WTC11 (cell line): ENCODE results near the gene SON. TPM values are rescaled to one million over a fixed set of nuclear protein-coding genes. Genes with fewer than 3 reads are reported as not detected.

Experiments
- ATAC-seq: fragments of 200-7000 bp; cut with Tn5 transposase; 2 replicates; pipeline ENCODE4 v1.10.0; 2021; ENCODE audit warnings: mild to moderate bottlenecking, moderate library complexity
- CTCF ChIA-PET: fragments of 300-600 bp; sonication (Branson Sonifier 250); formaldehyde crosslinking; loops from one replicate; lab custom pipeline; 2021; ENCODE audit warnings: antibody characterized with exemption; lab: Charles Lee
- POLR2A ChIA-PET: fragments of 350-600 bp; sonication (Branson Sonifier 250); formaldehyde crosslinking; loops from one replicate; lab custom pipeline; 2021; ENCODE audit warnings: antibody characterized with exemption; lab: Charles Lee
- DNase-seq: peaks from one replicate; pipeline ENCODE4 v3.0.0; 2021; ENCODE audit warnings: low spot score
- H3K27ac Mint-ChIP-seq: 2 replicates; pipeline ENCODE4 v1.8.0; 2021; ENCODE audit warnings: mixed read lengths
- H3K27me3 Mint-ChIP-seq: 2 replicates; pipeline ENCODE4 v1.8.0; 2021; ENCODE audit warnings: low read depth, mild to moderate bottlenecking, moderate library complexity, mixed read lengths
- H3K36me3 Mint-ChIP-seq: 2 replicates; pipeline ENCODE4 v1.8.0; 2021; ENCODE audit warnings: mixed read lengths
- H3K4me1 Mint-ChIP-seq: 2 replicates; pipeline ENCODE4 v1.8.0; 2022; ENCODE audit warnings: mixed read lengths
- H3K4me3 Mint-ChIP-seq: 2 replicates; pipeline ENCODE4 v1.8.0; 2021; ENCODE audit warnings: mild to moderate bottlenecking, moderate library complexity, mixed read lengths
- H3K9me3 Mint-ChIP-seq: 2 replicates; pipeline ENCODE4 v1.8.0; 2021; ENCODE audit warnings: mixed read lengths
- CREM ChIP-seq: sonication (generic); formaldehyde crosslinking; IDR thresholded peaks from 2 replicates; pipeline ENCODE4 v1.8.1; 2022; ENCODE audit warnings: mild to moderate bottlenecking, missing genetic modification reagents, moderate library complexity
- ELF4 ChIP-seq: sonication (generic); formaldehyde crosslinking; IDR thresholded peaks from 2 replicates; pipeline ENCODE4 v1.8.1; 2022; ENCODE audit warnings: low read depth, mild to moderate bottlenecking, moderate library complexity, missing genetic modification reagents
- ESRRA ChIP-seq: sonication (generic); formaldehyde crosslinking; IDR thresholded peaks from 2 replicates; pipeline ENCODE4 v1.8.1; 2022; ENCODE audit warnings: mild to moderate bottlenecking, missing genetic modification reagents, borderline replicate concordance
- MYBL2 ChIP-seq: sonication (generic); formaldehyde crosslinking; IDR thresholded peaks from 2 replicates; pipeline ENCODE4 v1.8.1; 2023; ENCODE audit warnings: mild to moderate bottlenecking, moderate library complexity, missing genetic modification reagents
- PRRX2 ChIP-seq: fragments of 250-450 bp; sonication (Bioruptor Pico); IDR thresholded peaks from 2 replicates; pipeline ENCODE4 v1.8.0; 2021; ENCODE audit warnings: mild to moderate bottlenecking
- SMAD3 ChIP-seq: sonication (generic); formaldehyde crosslinking; IDR thresholded peaks from 2 replicates; pipeline ENCODE4 v1.8.0; 2022; ENCODE audit warnings: missing genetic modification reagents, mild to moderate bottlenecking, borderline replicate concordance
- SOX15 ChIP-seq: fragments of 250-450 bp; sonication (Bioruptor Pico); IDR thresholded peaks from 2 replicates; pipeline ENCODE4 v1.9.0; 2021; ENCODE audit warnings: mild to moderate bottlenecking
- ZMAT4 ChIP-seq: fragments of 250-450 bp; sonication (Bioruptor Pico); IDR thresholded peaks from 2 replicates; pipeline ENCODE4 v1.9.0; 2021; ENCODE audit warnings: mild to moderate bottlenecking
- ZNF219 ChIP-seq: sonication (generic); formaldehyde crosslinking; IDR thresholded peaks from 2 replicates; pipeline ENCODE4 v1.8.0; 2023; ENCODE audit warnings: missing genetic modification reagents, mild to moderate bottlenecking, borderline replicate concordance
- ZNF263 ChIP-seq: sonication (generic); formaldehyde crosslinking; IDR thresholded peaks from 2 replicates; pipeline ENCODE4 v1.8.1; 2022; ENCODE audit warnings: low read depth, mild to moderate bottlenecking, moderate library complexity, missing genetic modification reagents
- ZNF416 ChIP-seq: fragments of 250-450 bp; sonication (Bioruptor Pico); IDR thresholded peaks from 2 replicates; pipeline ENCODE4 v1.9.0; 2021; ENCODE audit warnings: mild to moderate bottlenecking, inconsistent platforms
- ZNF532 ChIP-seq: fragments of 250-450 bp; sonication (Bioruptor Pico); IDR thresholded peaks from 2 replicates; pipeline ENCODE4 v1.9.0; 2021; ENCODE audit warnings: mild to moderate bottlenecking, borderline replicate concordance
- ZSCAN18 ChIP-seq: fragments of 250-450 bp; sonication (Bioruptor Pico); IDR thresholded peaks from 2 replicates; pipeline ENCODE4 v2.1.2; 2022; ENCODE audit warnings: mild to moderate bottlenecking, moderate library complexity
- total RNA-seq: library from RNA; stranded (reverse); gene quantifications from 3 replicates; pipeline ENCODE4 v1.2.3, GENCODE V29; 2021
- TF ChIP-seq, protein P1 (sequence below): sonication (generic); formaldehyde crosslinking; IDR thresholded peaks from 2 replicates; pipeline ENCODE4 v1.8.0; 2023; ENCODE audit warnings: missing genetic modification reagents, mild to moderate bottlenecking, borderline replicate concordance
- TF ChIP-seq, protein P2 (sequence below): sonication (generic); formaldehyde crosslinking; IDR thresholded peaks from 2 replicates; pipeline ENCODE4 v1.8.0; 2023; ENCODE audit warnings: mild to moderate bottlenecking, missing genetic modification reagents
- TF ChIP-seq, protein P3 (sequence below): sonication (generic); formaldehyde crosslinking; conservative IDR thresholded peaks from 2 replicates; pipeline ENCODE4 v1.8.1; 2022; ENCODE audit warnings: mild to moderate bottlenecking, missing genetic modification reagents

The SON gene
- total RNA-seq, 1 experiment from 2014 or later, result 309 TPM

- TF ChIP-seq, protein P1, sequence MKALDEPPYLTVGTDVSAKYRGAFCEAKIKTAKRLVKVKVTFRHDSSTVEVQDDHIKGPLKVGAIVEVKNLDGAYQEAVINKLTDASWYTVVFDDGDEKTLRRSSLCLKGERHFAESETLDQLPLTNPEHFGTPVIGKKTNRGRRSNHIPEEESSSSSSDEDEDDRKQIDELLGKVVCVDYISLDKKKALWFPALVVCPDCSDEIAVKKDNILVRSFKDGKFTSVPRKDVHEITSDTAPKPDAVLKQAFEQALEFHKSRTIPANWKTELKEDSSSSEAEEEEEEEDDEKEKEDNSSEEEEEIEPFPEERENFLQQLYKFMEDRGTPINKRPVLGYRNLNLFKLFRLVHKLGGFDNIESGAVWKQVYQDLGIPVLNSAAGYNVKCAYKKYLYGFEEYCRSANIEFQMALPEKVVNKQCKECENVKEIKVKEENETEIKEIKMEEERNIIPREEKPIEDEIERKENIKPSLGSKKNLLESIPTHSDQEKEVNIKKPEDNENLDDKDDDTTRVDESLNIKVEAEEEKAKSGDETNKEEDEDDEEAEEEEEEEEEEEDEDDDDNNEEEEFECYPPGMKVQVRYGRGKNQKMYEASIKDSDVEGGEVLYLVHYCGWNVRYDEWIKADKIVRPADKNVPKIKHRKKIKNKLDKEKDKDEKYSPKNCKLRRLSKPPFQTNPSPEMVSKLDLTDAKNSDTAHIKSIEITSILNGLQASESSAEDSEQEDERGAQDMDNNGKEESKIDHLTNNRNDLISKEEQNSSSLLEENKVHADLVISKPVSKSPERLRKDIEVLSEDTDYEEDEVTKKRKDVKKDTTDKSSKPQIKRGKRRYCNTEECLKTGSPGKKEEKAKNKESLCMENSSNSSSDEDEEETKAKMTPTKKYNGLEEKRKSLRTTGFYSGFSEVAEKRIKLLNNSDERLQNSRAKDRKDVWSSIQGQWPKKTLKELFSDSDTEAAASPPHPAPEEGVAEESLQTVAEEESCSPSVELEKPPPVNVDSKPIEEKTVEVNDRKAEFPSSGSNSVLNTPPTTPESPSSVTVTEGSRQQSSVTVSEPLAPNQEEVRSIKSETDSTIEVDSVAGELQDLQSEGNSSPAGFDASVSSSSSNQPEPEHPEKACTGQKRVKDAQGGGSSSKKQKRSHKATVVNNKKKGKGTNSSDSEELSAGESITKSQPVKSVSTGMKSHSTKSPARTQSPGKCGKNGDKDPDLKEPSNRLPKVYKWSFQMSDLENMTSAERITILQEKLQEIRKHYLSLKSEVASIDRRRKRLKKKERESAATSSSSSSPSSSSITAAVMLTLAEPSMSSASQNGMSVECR (CRISPR knock-in tag), result no peak
- no peak for TF ChIP-seq ZNF416 (CRISPR knock-in tag)
- TF ChIP-seq PRRX2 (CRISPR knock-in tag), result no peak
- TF ChIP-seq ZNF219, result no peak
- TF ChIP-seq MYBL2 (CRISPR knock-in tag), result no peak
- no peak for TF ChIP-seq ZNF532
Observed at GRCh38 chr21:33568448-33568847, 25.6 kb downstream of the SON start (continued).

- H3K27ac Mint-ChIP-seq, result peak overlapping the region; percentile 72; the same call in 1 of the 2 replicates
- H3K4me1 Mint-ChIP-seq, result no peaks in the 10 kb centered on the region
- POLR2A ChIA-PET, result no interaction called here
- H3K4me3 Mint-ChIP-seq, result no peak overlapping the region
- no peak for ATAC-seq
- no peak for DNase-seq
- TF ChIP-seq, protein P2, sequence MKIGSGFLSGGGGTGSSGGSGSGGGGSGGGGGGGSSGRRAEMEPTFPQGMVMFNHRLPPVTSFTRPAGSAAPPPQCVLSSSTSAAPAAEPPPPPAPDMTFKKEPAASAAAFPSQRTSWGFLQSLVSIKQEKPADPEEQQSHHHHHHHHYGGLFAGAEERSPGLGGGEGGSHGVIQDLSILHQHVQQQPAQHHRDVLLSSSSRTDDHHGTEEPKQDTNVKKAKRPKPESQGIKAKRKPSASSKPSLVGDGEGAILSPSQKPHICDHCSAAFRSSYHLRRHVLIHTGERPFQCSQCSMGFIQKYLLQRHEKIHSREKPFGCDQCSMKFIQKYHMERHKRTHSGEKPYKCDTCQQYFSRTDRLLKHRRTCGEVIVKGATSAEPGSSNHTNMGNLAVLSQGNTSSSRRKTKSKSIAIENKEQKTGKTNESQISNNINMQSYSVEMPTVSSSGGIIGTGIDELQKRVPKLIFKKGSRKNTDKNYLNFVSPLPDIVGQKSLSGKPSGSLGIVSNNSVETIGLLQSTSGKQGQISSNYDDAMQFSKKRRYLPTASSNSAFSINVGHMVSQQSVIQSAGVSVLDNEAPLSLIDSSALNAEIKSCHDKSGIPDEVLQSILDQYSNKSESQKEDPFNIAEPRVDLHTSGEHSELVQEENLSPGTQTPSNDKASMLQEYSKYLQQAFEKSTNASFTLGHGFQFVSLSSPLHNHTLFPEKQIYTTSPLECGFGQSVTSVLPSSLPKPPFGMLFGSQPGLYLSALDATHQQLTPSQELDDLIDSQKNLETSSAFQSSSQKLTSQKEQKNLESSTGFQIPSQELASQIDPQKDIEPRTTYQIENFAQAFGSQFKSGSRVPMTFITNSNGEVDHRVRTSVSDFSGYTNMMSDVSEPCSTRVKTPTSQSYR, result no peak
- TF ChIP-seq SOX15 (CRISPR knock-in tag) (no peak), CREM (CRISPR knock-in tag) (no peak), ELF4 (CRISPR knock-in tag) (no peak), ESRRA (no peak), ZSCAN18 (CRISPR knock-in tag) (no peak), SMAD3 (CRISPR knock-in tag) (no peak), ZMAT4 (CRISPR knock-in tag) (no peak), ZNF263 (CRISPR knock-in tag) (no peak)
- TF ChIP-seq, protein P3, sequence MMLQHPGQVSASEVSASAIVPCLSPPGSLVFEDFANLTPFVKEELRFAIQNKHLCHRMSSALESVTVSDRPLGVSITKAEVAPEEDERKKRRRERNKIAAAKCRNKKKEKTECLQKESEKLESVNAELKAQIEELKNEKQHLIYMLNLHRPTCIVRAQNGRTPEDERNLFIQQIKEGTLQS (CRISPR knock-in tag), result no peak
- CTCF ChIA-PET, result no interaction called here
- H3K9me3 Mint-ChIP-seq, result no peaks in the 10 kb centered on the region
- H3K27me3 Mint-ChIP-seq, result no peaks in the 10 kb centered on the region
- peaks cover 63% of the 10 kb centered on the region for H3K36me3 Mint-ChIP-seq
Observed at GRCh38 chr21:33569991-33570390, 27.2 kb downstream of the SON start.
